GM23248 (cell line): Measurements from ENCODE around the gene CHST12. TPM values are rescaled to one million over a fixed set of nuclear protein-coding genes. Genes with fewer than 3 reads are reported as not detected.
"Not testable (repeated sequence)": the region's sequence is repeated elsewhere in the genome, so short reads cannot be mapped to it uniquely, and the experiment has no call there.

ENCODE experiments used
- DNase-seq: peaks from one replicate; pipeline ENCODE4 v3.0.0-alpha.2; 2015
- H2AFZ ChIP-seq: fragments of 200-600 bp; sonication (generic); 2 replicates; pipeline ENCODE4 v1.6.1; 2016; ENCODE audit warnings: antibody characterized with exemption
- H3F3A ChIP-seq: fragments of 200-600 bp; sonication (generic); 2 replicates; pipeline ENCODE4 v1.6.1; 2016; ENCODE audit warnings: mild to moderate bottlenecking, antibody characterized with exemption, mixed run types; ENCODE audit not compliant: insufficient read depth
- H3K27ac ChIP-seq: fragments of 200-600 bp; sonication (generic); 2 replicates; pipeline ENCODE4 v1.5.1; 2016; ENCODE audit warnings: mild to moderate bottlenecking
- H3K27me3 ChIP-seq: fragments of 200-600 bp; sonication (generic); replicated peaks from 2 replicates; pipeline ENCODE4 v1.6.1; 2016; ENCODE audit warnings: mild to moderate bottlenecking; ENCODE audit not compliant: insufficient read depth
- H3K36me3 ChIP-seq: fragments of 200-600 bp; sonication (generic); 2 replicates; pipeline ENCODE4 v1.6.1; 2016; ENCODE audit warnings: low read depth, mild to moderate bottlenecking
- H3K4me1 ChIP-seq: fragments of 200-600 bp; sonication (generic); 2 replicates; pipeline ENCODE4 v1.6.1; 2016; ENCODE audit warnings: mild to moderate bottlenecking; ENCODE audit not compliant: insufficient read depth
- H3K4me2 ChIP-seq: fragments of 200-600 bp; sonication (generic); one replicate; pipeline ENCODE4 v1.6.1; 2016; ENCODE audit warnings: mild to moderate bottlenecking; ENCODE audit not compliant: unreplicated experiment
- H3K4me3 ChIP-seq: fragments of 200-600 bp; sonication (generic); 2 replicates; pipeline ENCODE4 v1.5.1; 2016; ENCODE audit warnings: mild to moderate bottlenecking
- H3K79me2 ChIP-seq: fragments of 200-600 bp; sonication (generic); 2 replicates; pipeline ENCODE4 v1.6.1; 2016; ENCODE audit warnings: mild to moderate bottlenecking; ENCODE audit not compliant: insufficient read depth
- H3K9ac ChIP-seq: fragments of 200-600 bp; sonication (generic); 2 replicates; pipeline ENCODE4 v1.6.1; 2016; ENCODE audit warnings: mild to moderate bottlenecking
- H3K9me2 ChIP-seq: fragments of 200-600 bp; sonication (generic); 2 replicates; pipeline ENCODE4 v1.6.1; 2016; ENCODE audit warnings: mixed run types, mild to moderate bottlenecking, moderate library complexity; ENCODE audit not compliant: insufficient read depth
- H3K9me3 ChIP-seq: fragments of 200-600 bp; sonication (generic); one replicate; pipeline ENCODE4 v1.6.1; 2017; ENCODE audit warnings: low read depth
- H4K20me1 ChIP-seq: fragments of 200-600 bp; sonication (generic); 2 replicates; pipeline ENCODE4 v1.6.0; 2016; ENCODE audit not compliant: insufficient read depth
- EZH2 ChIP-seq: fragments of 200-600 bp; sonication (generic); IDR thresholded peaks from 2 replicates; pipeline ENCODE4 v1.6.1; 2018; ENCODE audit warnings: antibody characterized with exemption, mild to moderate bottlenecking; ENCODE audit not compliant: insufficient read depth, poor library complexity, severe bottlenecking
- EZH2phosphoT487 ChIP-seq: fragments of 200-600 bp; sonication (generic); IDR thresholded peaks from 2 replicates; pipeline ENCODE4 v1.6.1; 2018; ENCODE audit warnings: antibody characterized with exemption, moderate library complexity, mild to moderate bottlenecking, low read depth; ENCODE audit not compliant: insufficient read depth
- WGBS, 2 experiments: methylation state at CpG; one replicate each; pipeline ENCODE4 v1.1.6; 2015 to 2017; ENCODE audit warnings: low lambda C conversion rate in 2 of 2, low coverage in 1 of 2; ENCODE audit errors: missing lambda C conversion rate in 2 of 2; 5-methylcytosine and 5-hydroxymethylcytosine counted together
- in situ Hi-C: fragments of 300-500 bp; cut with MboI; formaldehyde crosslinking; loops from 2 replicates; pipeline ENCODE4 v1.15.0; 2020
- polyA plus RNA-seq: library from polyadenylated mRNA; unstranded; fragments of >200 nt; fragmentation: Nextera tagmentation; extraction: Ambion mirVana; gene quantifications from 2 replicates; pipeline ENCODE4 v1.2.1, GENCODE V29; 2016
- total RNA-seq: library from RNA; depleted of rRNA; stranded (reverse); fragments of >200 nt; shearing (Covaris generic); gene quantifications from 2 replicates; pipeline ENCODE4 v1.2.3, GENCODE V29; 2014

CHST12 gene
- total and polyA plus RNA-seq, 2 experiments from 2014 or later = 10.6 to 33.7 TPM

GRCh38 chr7:2451171-2452073 is 48.0 kb downstream of the CHST12 start:
- peak overlapping the region; percentile 46 for H3K4me2 ChIP-seq
- WGBS, 2 experiments = 5 to 13% methylated on average over 16 to 34 of the region's 34 CpGs
- TF ChIP-seq EZH2 (no peak), EZH2phosphoT487 (no peak)
- H3K9ac ChIP-seq = peak overlapping the region; percentile 49; the same call in 1 of the 2 replicates
- peak overlapping the region; percentile 58 for H3K4me3 ChIP-seq
- H3K79me2 ChIP-seq = no peaks in the 10 kb centered on the region
- H3K9me3 ChIP-seq = no peaks in the 10 kb centered on the region
- DNase-seq = peak; percentile 86
- H2AFZ ChIP-seq = peak overlapping the region; percentile 84
- no peaks in the 10 kb centered on the region for H4K20me1 ChIP-seq
- no peaks in the 10 kb centered on the region for H3K36me3 ChIP-seq
- in situ Hi-C loops = loop anchor here (25.0 kb wide), 1 partner anchor 236 kb away; the partner anchor contains the start of gene AMZ1
- no peak overlapping the region for H3K27ac ChIP-seq
- no peaks in the 10 kb centered on the region for H3K9me2 ChIP-seq
- no peaks in the 10 kb centered on the region for H3K27me3 ChIP-seq
- no peaks in the 10 kb centered on the region for H3F3A ChIP-seq
- no peaks in the 10 kb centered on the region; the same call in 1 of the 2 replicates for H3K4me1 ChIP-seq

- H2AFZ ChIP-seq = peak overlapping the region; percentile 84
- H3K4me2 ChIP-seq = peak overlapping the region; percentile 46
- WGBS, 2 experiments = 74 to 76% methylated on average over 9 to 16 of the region's 16 CpGs
- no peaks in the 10 kb centered on the region for H3K79me2 ChIP-seq
- no peak overlapping the region for H3K27ac ChIP-seq
- H3K4me3 ChIP-seq = no peak overlapping the region
- no peaks in the 10 kb centered on the region for H3K9me2 ChIP-seq
- H3K9me3 ChIP-seq = no peaks in the 10 kb centered on the region
- H3K4me1 ChIP-seq = no peaks in the 10 kb centered on the region; the same call in 1 of the 2 replicates
- H3F3A ChIP-seq = no peaks in the 10 kb centered on the region
- DNase-seq = no peak
- no peaks in the 10 kb centered on the region for H3K27me3 ChIP-seq
- H4K20me1 ChIP-seq = no peaks in the 10 kb centered on the region
- in situ Hi-C loops = loop anchor here (25.0 kb wide), 1 partner anchor 235 kb away; the partner anchor contains the start of gene AMZ1
- no peaks in the 10 kb centered on the region for H3K36me3 ChIP-seq
- TF ChIP-seq EZH2phosphoT487 = no peak
- TF ChIP-seq EZH2 = no peak
- H3K9ac ChIP-seq = no peak overlapping the region
Observed at GRCh38 chr7:2452074-2452507, 48.7 kb downstream of the CHST12 start.

- WGBS, 2 experiments = 86 to 91% methylated on average over 7 to 8 of the region's 8 CpGs
- Histone ChIP-seq H3K27me3 (no peaks in the 10 kb centered on the region), H3K9ac (no peak overlapping the region), H2AFZ (no peak overlapping the region), H3K4me2 (no peak overlapping the region), H3K79me2 (no peaks in the 10 kb centered on the region), H3K27ac (no peak overlapping the region), H3K4me1 (no peaks in the 10 kb centered on the region; the same call in 1 of the 2 replicates), H4K20me1 (no peaks in the 10 kb centered on the region), H3K4me3 (no peak overlapping the region), H3K9me2 (no peaks in the 10 kb centered on the region), H3K36me3 (no peaks in the 10 kb centered on the region), H3F3A (no peaks in the 10 kb centered on the region), H3K9me3 (no peaks in the 10 kb centered on the region)
- in situ Hi-C loops = loop anchor here (25.0 kb wide), 1 partner anchor 235 kb away; the partner anchor contains the start of gene AMZ1
- no peak for DNase-seq
- no peak for TF ChIP-seq EZH2
- TF ChIP-seq EZH2phosphoT487 = no peak
Observed at GRCh38 chr7:2452643-2453270, 49.3 kb downstream of the CHST12 start.

GRCh38 chr7:2453849-2454248 is 50.4 kb downstream of the CHST12 start:
- H3K27ac ChIP-seq, H3K27me3 ChIP-seq, H3K4me1 ChIP-seq, H3K36me3 ChIP-seq, H3K9ac ChIP-seq, H4K20me1 ChIP-seq, H3K4me2 ChIP-seq, H3K9me3 ChIP-seq, DNase-seq, H2AFZ ChIP-seq, H3K4me3 ChIP-seq, H3K9me2 ChIP-seq, H3K79me2 ChIP-seq, H3F3A ChIP-seq: not testable (repeated sequence)
- in situ Hi-C loops = loop anchor here (25.0 kb wide), 1 partner anchor 233 kb away; the partner anchor contains the start of gene AMZ1
- 85 to 87% methylated on average over 3 of the region's 3 CpGs for WGBS, 2 experiments
